ENCODE measurements around the gene LSAMP.

GRCh38 chr3:115928376-115928775 lies 516.9 kb downstream of the LSAMP start:
- TF ChIP-seq, protein P1, sequence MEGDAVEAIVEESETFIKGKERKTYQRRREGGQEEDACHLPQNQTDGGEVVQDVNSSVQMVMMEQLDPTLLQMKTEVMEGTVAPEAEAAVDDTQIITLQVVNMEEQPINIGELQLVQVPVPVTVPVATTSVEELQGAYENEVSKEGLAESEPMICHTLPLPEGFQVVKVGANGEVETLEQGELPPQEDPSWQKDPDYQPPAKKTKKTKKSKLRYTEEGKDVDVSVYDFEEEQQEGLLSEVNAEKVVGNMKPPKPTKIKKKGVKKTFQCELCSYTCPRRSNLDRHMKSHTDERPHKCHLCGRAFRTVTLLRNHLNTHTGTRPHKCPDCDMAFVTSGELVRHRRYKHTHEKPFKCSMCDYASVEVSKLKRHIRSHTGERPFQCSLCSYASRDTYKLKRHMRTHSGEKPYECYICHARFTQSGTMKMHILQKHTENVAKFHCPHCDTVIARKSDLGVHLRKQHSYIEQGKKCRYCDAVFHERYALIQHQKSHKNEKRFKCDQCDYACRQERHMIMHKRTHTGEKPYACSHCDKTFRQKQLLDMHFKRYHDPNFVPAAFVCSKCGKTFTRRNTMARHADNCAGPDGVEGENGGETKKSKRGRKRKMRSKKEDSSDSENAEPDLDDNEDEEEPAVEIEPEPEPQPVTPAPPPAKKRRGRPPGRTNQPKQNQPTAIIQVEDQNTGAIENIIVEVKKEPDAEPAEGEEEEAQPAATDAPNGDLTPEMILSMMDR (IDR thresholded peaks at IDR 0.05) = no peak
- TF ChIP-seq CBX8 (IDR thresholded peaks at IDR 0.05) (no peak), RFX5 (IDR thresholded peaks at IDR 0.05) (no peak), KDM1A (IDR thresholded peaks at IDR 0.05; ENCODE audit: low read depth) (no peak), JUNB (IDR thresholded peaks at IDR 0.05) (no peak), RAD21 (conservative IDR thresholded peaks at IDR 0.05 in 1 of 2, IDR thresholded peaks at IDR 0.05 in 1 of 2) (no peak), POLR2A (IDR thresholded peaks at IDR 0.05; ENCODE audit: low read length) (no peak), SMC3 (IDR thresholded peaks at IDR 0.05) (no peak)
- TF ChIP-seq, protein P2, sequence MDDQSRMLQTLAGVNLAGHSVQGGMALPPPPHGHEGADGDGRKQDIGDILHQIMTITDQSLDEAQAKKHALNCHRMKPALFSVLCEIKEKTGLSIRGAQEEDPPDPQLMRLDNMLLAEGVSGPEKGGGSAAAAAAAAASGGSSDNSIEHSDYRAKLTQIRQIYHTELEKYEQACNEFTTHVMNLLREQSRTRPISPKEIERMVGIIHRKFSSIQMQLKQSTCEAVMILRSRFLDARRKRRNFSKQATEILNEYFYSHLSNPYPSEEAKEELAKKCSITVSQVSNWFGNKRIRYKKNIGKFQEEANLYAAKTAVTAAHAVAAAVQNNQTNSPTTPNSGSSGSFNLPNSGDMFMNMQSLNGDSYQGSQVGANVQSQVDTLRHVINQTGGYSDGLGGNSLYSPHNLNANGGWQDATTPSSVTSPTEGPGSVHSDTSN (IDR thresholded peaks at IDR 0.05) = no peak
- TF ChIP-seq, protein P3, sequence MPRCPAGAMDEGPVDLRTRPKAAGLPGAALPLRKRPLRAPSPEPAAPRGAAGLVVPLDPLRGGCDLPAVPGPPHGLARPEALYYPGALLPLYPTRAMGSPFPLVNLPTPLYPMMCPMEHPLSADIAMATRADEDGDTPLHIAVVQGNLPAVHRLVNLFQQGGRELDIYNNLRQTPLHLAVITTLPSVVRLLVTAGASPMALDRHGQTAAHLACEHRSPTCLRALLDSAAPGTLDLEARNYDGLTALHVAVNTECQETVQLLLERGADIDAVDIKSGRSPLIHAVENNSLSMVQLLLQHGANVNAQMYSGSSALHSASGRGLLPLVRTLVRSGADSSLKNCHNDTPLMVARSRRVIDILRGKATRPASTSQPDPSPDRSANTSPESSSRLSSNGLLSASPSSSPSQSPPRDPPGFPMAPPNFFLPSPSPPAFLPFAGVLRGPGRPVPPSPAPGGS (IDR thresholded peaks at IDR 0.05) = no peak
